ENCODE data around the gene PARD3B.

The PARD3B gene

GRCh38 chr2:204840504-204840903 lies 295.2 kb downstream of the PARD3B start:
- DNase-seq (ENCODE audit: low read depth): no peak

- no peak for DNase-seq (ENCODE audit: low read depth)
These were observed 296.8 kb downstream of the PARD3B start for GRCh38 chr2:204842068-204842467.

- DNase-seq (ENCODE audit: low read depth): no peak
These were observed 297.6 kb downstream of the PARD3B start for GRCh38 chr2:204842661-204843485.

- DNase-seq (ENCODE audit: low read depth): no peak
These were observed 301.2 kb downstream of the PARD3B start for GRCh38 chr2:204846471-204846870.

- DNase-seq (ENCODE audit: low read depth): no peak
These were observed 304.6 kb downstream of the PARD3B start for GRCh38 chr2:204849892-204850291.

GRCh38 chr2:204850581-204850980 lies 305.3 kb downstream of the PARD3B start:
- DNase-seq (ENCODE audit: low read depth): no peak

- no peak for DNase-seq (ENCODE audit: low read depth)
These were observed 308.6 kb downstream of the PARD3B start for GRCh38 chr2:204853905-204854304.

GRCh38 chr2:204860274-204860673 lies 315.0 kb downstream of the PARD3B start:
- DNase-seq (ENCODE audit: low read depth): no peak

- no peak for DNase-seq (ENCODE audit: low read depth)
These were observed 317.5 kb downstream of the PARD3B start for GRCh38 chr2:204862809-204863208.

- no peak for DNase-seq (ENCODE audit: low read depth)
These were observed 318.1 kb downstream of the PARD3B start for GRCh38 chr2:204863336-204863735.

GRCh38 chr2:204869132-204869823 lies 324.0 kb downstream of the PARD3B start:
- no peak for DNase-seq (ENCODE audit: low read depth)

GRCh38 chr2:204870053-204870452 lies 324.8 kb downstream of the PARD3B start:
- DNase-seq (ENCODE audit: low read depth): no peak

- DNase-seq (ENCODE audit: low read depth): no peak
These were observed 326.1 kb downstream of the PARD3B start for GRCh38 chr2:204871231-204871953.

GRCh38 chr2:204876311-204876710 lies 331.0 kb downstream of the PARD3B start:
- no peak for DNase-seq (ENCODE audit: low read depth)

- DNase-seq (ENCODE audit: low read depth): no peak
These were observed 332.4 kb downstream of the PARD3B start for GRCh38 chr2:204877691-204878090.

GRCh38 chr2:204880928-204881327 lies 335.7 kb downstream of the PARD3B start:
- no peak for DNase-seq (ENCODE audit: low read depth)

GRCh38 chr2:204881655-204882054 lies 336.4 kb downstream of the PARD3B start:
- no peak for DNase-seq (ENCODE audit: low read depth)

- DNase-seq (ENCODE audit: low read depth): no peak
These were observed 340.5 kb downstream of the PARD3B start for GRCh38 chr2:204885747-204886146.

GRCh38 chr2:204886713-204887112 lies 341.4 kb downstream of the PARD3B start:
- DNase-seq (ENCODE audit: low read depth): no peak

GRCh38 chr2:204888222-204888621 lies 342.9 kb downstream of the PARD3B start:
- DNase-seq (ENCODE audit: low read depth): no peak

GRCh38 chr2:204890680-204891079 lies 345.4 kb downstream of the PARD3B start:
- no peak for DNase-seq (ENCODE audit: low read depth)

- no peak for DNase-seq (ENCODE audit: low read depth)
These were observed 346.5 kb downstream of the PARD3B start for GRCh38 chr2:204891739-204892138.

Measured in activated T-cell treated with anti-CD3 and anti-CD28 coated beads for 1 hour (primary cell).